ENCODE data around the gene PLCD4. TPM values are rescaled to one million over a fixed set of nuclear protein-coding genes. Genes with fewer than 3 reads are reported as not detected.

The PLCD4 gene
- not detected in 2 replicates for total RNA-seq (2014; rRNA removed; shearing (Covaris generic))

- H3K27me3 ChIP-seq (replicated peaks) = no peaks in the 10 kb centered on the region; the same call in 1 of the 2 replicates
- H3K4me3 ChIP-seq = no peak within 1 kb of the TSS
- no peaks in the 10 kb centered on the region for H3K36me3 ChIP-seq
- no peak within 1 kb of the TSS for H3K27ac ChIP-seq
- H3K9me3 ChIP-seq (replicated peaks) = no peaks in the 10 kb centered on the region; the same call in 1 of the 2 replicates
- H3K4me1 ChIP-seq (replicated peaks) = peaks cover 10% of the 10 kb centered on the region
- DNase-seq (ENCODE audit: low read depth in 1 of 2, low spot score in 2 of 2) = peak in 1 of 2 experiments; percentile 25
Measured at GRCh38 chr2:218607436-218608115, at the start of gene PLCD4. TSS of gene PLCD4 (plus strand) at chr2:218607899. CDS start at chr2:218615740, 7,841 bp downstream.

- Histone ChIP-seq H3K36me3 (peaks cover 75% of the 10 kb centered on the region), H3K4me1 (replicated peaks) (no peaks in the 10 kb centered on the region), H3K4me3 (no peak overlapping the region), H3K27me3 (replicated peaks) (no peaks in the 10 kb centered on the region), H3K9me3 (replicated peaks) (no peaks in the 10 kb centered on the region), H3K27ac (no peak overlapping the region)
- DNase-seq (ENCODE audit: low read depth in 1 of 2, low spot score in 2 of 2) = no peak
Measured at GRCh38 chr2:218557941-218558340, 49.8 kb upstream of the PLCD4 start.

- no peaks in the 10 kb centered on the region for H3K9me3 ChIP-seq (replicated peaks)
- H3K4me3 ChIP-seq = no peak overlapping the region
- DNase-seq (ENCODE audit: low read depth in 1 of 2, low spot score in 2 of 2) = no peak
- H3K36me3 ChIP-seq = peaks cover 72% of the 10 kb centered on the region
- H3K27ac ChIP-seq = no peak overlapping the region
- no peaks in the 10 kb centered on the region for H3K27me3 ChIP-seq (replicated peaks)
- no peaks in the 10 kb centered on the region for H3K4me1 ChIP-seq (replicated peaks)
Measured at GRCh38 chr2:218558986-218559385, 48.7 kb upstream of the PLCD4 start.

- Histone ChIP-seq H3K4me1 (replicated peaks) (peaks cover 8% of the 10 kb centered on the region), H3K27me3 (replicated peaks) (no peaks in the 10 kb centered on the region), H3K36me3 (peaks cover 64% of the 10 kb centered on the region), H3K9me3 (replicated peaks) (no peaks in the 10 kb centered on the region), H3K27ac (no peak overlapping the region), H3K4me3 (no peak overlapping the region)
- DNase-seq (ENCODE audit: low read depth in 1 of 2, low spot score in 2 of 2) = no peak
Measured at GRCh38 chr2:218564056-218564455, 43.6 kb upstream of the PLCD4 start.

GRCh38 chr2:218566296-218566695, 41.4 kb upstream of the PLCD4 start:
- H3K36me3 ChIP-seq = peaks cover 55% of the 10 kb centered on the region
- H3K9me3 ChIP-seq (replicated peaks) = no peaks in the 10 kb centered on the region
- no peak overlapping the region for H3K4me3 ChIP-seq
- H3K27me3 ChIP-seq (replicated peaks) = no peaks in the 10 kb centered on the region
- H3K27ac ChIP-seq = no peak overlapping the region
- no peak for DNase-seq (ENCODE audit: low read depth in 1 of 2, low spot score in 2 of 2)
- peaks cover 21% of the 10 kb centered on the region for H3K4me1 ChIP-seq (replicated peaks)

- Histone ChIP-seq H3K36me3 (peaks cover 50% of the 10 kb centered on the region), H3K9me3 (replicated peaks) (no peaks in the 10 kb centered on the region), H3K27me3 (replicated peaks) (no peaks in the 10 kb centered on the region), H3K27ac (peak overlapping the region; percentile 80), H3K4me3 (peak overlapping the region; percentile 71), H3K4me1 (replicated peaks) (peaks cover 21% of the 10 kb centered on the region)
- no peak for DNase-seq (ENCODE audit: low read depth in 1 of 2, low spot score in 2 of 2)
Measured at GRCh38 chr2:218567797-218568189, 39.9 kb upstream of the PLCD4 start.

- H3K9me3 ChIP-seq (replicated peaks) = no peaks in the 10 kb centered on the region
- H3K27me3 ChIP-seq (replicated peaks) = no peaks in the 10 kb centered on the region
- peak within 1 kb of the TSS; percentile 84 for H3K27ac ChIP-seq
- H3K4me3 ChIP-seq = peak within 1 kb of the TSS; percentile 71
- H3K4me1 ChIP-seq (replicated peaks) = peaks cover 21% of the 10 kb centered on the region
- H3K36me3 ChIP-seq = peaks cover 48% of the 10 kb centered on the region
- DNase-seq (ENCODE audit: low read depth in 1 of 2, low spot score in 2 of 2) = peak; percentile 97 to 99
Measured at GRCh38 chr2:218568190-218569037, 39.3 kb upstream of the PLCD4 start, which contains the start of the genes CNOT9 and USP37. TSS of gene CNOT9 (plus strand) at chr2:218568839. CDS start at chr2:218568955, 116 bp downstream. TSS of gene USP37 (minus strand) at chr2:218568351. CDS start at chr2:218558653, 9,698 bp downstream.

- peak in 1 of 2 experiments; percentile 58 for DNase-seq (ENCODE audit: low read depth in 1 of 2, low spot score in 2 of 2)
- H3K4me3 ChIP-seq = peak overlapping the region; percentile 71
- H3K36me3 ChIP-seq = peaks cover 46% of the 10 kb centered on the region
Measured at GRCh38 chr2:218569038-218569431, 38.7 kb upstream of the PLCD4 start.

GRCh38 chr2:218569661-218570500, 37.8 kb upstream of the PLCD4 start:
- DNase-seq (ENCODE audit: low read depth in 1 of 2, low spot score in 2 of 2) = peak in 1 of 2 experiments; percentile 54
- Histone ChIP-seq H3K9me3 (replicated peaks) (no peaks in the 10 kb centered on the region), H3K27ac (peak overlapping the region; percentile 84), H3K36me3 (peaks cover 50% of the 10 kb centered on the region), H3K27me3 (replicated peaks) (no peaks in the 10 kb centered on the region), H3K4me1 (replicated peaks) (peaks cover 21% of the 10 kb centered on the region), H3K4me3 (peak overlapping the region; percentile 71)

More at GRCh38 chr2:218569038-218569431, 38.7 kb upstream of the PLCD4 start:
- Histone ChIP-seq H3K27ac (peak overlapping the region; percentile 84), H3K27me3 (replicated peaks) (no peaks in the 10 kb centered on the region), H3K4me1 (replicated peaks) (peaks cover 21% of the 10 kb centered on the region), H3K9me3 (replicated peaks) (no peaks in the 10 kb centered on the region)

- Histone ChIP-seq H3K27ac (0 out of 2 replicates have a peak overlapping the region, but pooled peaks have one; percentile 84), H3K36me3 (peaks cover 58% of the 10 kb centered on the region), H3K4me3 (0 out of 2 replicates have a peak overlapping the region, but pooled peaks have one; percentile 71), H3K4me1 (replicated peaks) (peaks cover 21% of the 10 kb centered on the region), H3K27me3 (replicated peaks) (no peaks in the 10 kb centered on the region), H3K9me3 (replicated peaks) (no peaks in the 10 kb centered on the region)
- no peak for DNase-seq (ENCODE audit: low read depth in 1 of 2, low spot score in 2 of 2)
Measured at GRCh38 chr2:218570850-218571249, 36.8 kb upstream of the PLCD4 start.

GRCh38 chr2:218576854-218577253, 30.8 kb upstream of the PLCD4 start:
- Histone ChIP-seq H3K4me1 (replicated peaks) (peaks cover 5% of the 10 kb centered on the region), H3K27me3 (replicated peaks) (no peaks in the 10 kb centered on the region), H3K36me3 (peaks cover 63% of the 10 kb centered on the region), H3K4me3 (no peak overlapping the region), H3K27ac (no peak overlapping the region), H3K9me3 (replicated peaks) (no peaks in the 10 kb centered on the region)
- DNase-seq (ENCODE audit: low read depth in 1 of 2, low spot score in 2 of 2) = no peak

- Histone ChIP-seq H3K9me3 (replicated peaks) (no peaks in the 10 kb centered on the region), H3K4me3 (no peak overlapping the region), H3K27me3 (replicated peaks) (no peaks in the 10 kb centered on the region), H3K36me3 (peaks cover 62% of the 10 kb centered on the region), H3K27ac (no peak overlapping the region), H3K4me1 (replicated peaks) (peaks cover 10% of the 10 kb centered on the region)
- no peak for DNase-seq (ENCODE audit: low read depth in 1 of 2, low spot score in 2 of 2)
Measured at GRCh38 chr2:218577482-218578220, 30.0 kb upstream of the PLCD4 start.
